GM19099 (cell line): ENCODE data around the gene PIGR.

Source experiments
- POLR2A ChIP-seq: IDR thresholded peaks from 3 replicates; pipeline ENCODE4 v1.6.1; 2011; ENCODE audit warnings: low read depth; ENCODE audit not compliant: insufficient read length; ENCODE audit errors: extremely low read depth

PIGR gene, protein sequence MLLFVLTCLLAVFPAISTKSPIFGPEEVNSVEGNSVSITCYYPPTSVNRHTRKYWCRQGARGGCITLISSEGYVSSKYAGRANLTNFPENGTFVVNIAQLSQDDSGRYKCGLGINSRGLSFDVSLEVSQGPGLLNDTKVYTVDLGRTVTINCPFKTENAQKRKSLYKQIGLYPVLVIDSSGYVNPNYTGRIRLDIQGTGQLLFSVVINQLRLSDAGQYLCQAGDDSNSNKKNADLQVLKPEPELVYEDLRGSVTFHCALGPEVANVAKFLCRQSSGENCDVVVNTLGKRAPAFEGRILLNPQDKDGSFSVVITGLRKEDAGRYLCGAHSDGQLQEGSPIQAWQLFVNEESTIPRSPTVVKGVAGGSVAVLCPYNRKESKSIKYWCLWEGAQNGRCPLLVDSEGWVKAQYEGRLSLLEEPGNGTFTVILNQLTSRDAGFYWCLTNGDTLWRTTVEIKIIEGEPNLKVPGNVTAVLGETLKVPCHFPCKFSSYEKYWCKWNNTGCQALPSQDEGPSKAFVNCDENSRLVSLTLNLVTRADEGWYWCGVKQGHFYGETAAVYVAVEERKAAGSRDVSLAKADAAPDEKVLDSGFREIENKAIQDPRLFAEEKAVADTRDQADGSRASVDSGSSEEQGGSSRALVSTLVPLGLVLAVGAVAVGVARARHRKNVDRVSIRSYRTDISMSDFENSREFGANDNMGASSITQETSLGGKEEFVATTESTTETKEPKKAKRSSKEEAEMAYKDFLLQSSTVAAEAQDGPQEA

GRCh38 chr1:206946261-206946660 is at the start of gene PIGR:
TSS of gene PIGR (minus strand) at chr1:206946466. CDS start at chr1:206940531, 5,935 bp downstream.
- TF ChIP-seq POLR2A: no peak

GRCh38 chr1:206992790-206993189 is 46.5 kb upstream of the PIGR start:
- no peak for TF ChIP-seq POLR2A

GRCh38 chr1:206987873-206988272 is 41.6 kb upstream of the PIGR start:
- TF ChIP-seq POLR2A: no peak

DNA sequence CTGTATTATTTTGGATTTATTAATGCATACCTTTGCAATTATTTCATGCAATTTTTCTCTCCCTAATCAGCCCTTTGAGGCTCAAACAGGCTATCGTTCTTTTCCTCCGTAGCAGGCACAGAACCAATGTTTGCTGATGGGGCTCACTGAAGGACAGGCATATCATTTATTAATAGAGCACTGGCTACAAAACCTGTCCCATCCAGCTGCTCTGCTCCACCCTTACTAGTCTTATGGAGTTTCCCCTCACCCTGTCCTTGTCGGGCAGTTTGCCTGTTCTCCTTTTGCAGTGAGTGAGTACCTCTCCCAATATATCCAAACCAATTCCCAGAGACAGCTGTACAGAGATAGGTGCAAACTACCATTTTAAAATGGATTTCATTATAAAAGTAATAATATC is 40.6 kb upstream of the PIGR start:
- TF ChIP-seq POLR2A: no peak

GRCh38 chr1:206986402-206986801 is 40.1 kb upstream of the PIGR start:
- TF ChIP-seq POLR2A: no peak

DNA sequence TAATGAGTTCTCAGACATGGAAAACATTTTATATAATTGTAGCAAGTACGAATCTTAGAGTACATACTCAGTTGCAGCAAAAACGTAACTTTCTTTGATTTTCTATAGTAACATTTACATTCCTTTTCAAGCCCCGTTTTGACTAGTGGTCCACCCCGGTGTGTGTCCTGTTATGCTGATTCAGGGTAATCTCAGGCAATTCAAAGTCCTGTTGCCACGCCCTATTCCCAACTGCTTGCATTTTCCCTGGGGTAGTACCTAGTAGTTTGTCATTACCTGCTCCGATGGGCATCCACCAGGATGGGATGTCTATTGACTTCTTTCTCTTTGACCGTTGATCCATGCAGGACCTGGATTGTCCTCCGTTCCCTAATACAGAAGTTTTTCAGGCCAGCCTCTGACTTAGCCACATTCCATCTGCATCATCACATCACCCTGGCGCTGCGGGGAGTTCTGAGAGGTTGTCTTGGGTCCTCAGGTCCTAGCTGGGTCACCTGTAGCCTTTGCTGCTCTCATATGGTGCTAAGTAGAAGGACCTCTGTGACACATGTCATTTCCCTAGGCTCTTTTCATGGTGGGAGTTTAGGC is 39.0 kb upstream of the PIGR start:
- no peak for TF ChIP-seq POLR2A

DNA sequence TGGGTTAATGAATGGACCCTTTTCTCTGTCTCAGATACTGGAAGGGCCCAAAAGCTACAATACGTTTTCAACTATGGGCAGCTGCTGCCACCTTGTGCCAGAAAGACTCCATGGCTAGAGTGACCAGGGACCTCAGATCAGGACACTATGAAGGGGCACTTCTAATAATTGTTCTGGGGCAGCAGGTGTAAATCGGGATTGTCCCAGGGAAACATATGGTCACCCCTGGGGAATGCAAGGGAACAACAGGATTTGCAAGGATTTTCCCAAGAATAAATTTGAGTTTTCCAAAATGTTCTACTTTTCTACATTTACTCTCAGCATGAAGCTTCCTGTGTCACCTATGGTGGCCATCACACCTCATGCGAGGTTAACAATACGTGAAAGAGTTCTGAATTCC is 36.0 kb upstream of the PIGR start:
- TF ChIP-seq POLR2A: no peak

- no peak for TF ChIP-seq POLR2A
Observed at GRCh38 chr1:206979379-206980043, 33.2 kb upstream of the PIGR start.

DNA sequence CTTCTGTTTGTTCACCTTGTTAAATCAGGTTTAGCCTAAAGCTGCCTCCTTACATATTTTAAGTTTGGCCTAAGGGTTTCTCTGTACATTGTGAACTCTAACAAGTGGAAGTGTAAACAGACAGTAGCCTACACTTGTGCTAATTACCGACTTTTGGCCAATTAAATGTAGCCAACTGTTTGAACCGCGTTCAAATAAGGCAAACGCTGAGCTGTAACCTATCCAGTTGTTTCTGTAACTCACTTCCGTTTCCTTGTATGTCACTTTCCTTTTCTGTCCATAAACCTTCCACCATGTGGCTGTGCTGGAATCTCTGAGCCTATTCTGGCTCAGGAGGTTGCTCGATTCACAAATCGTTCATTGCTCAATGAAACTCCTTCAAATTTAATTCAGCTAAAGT is 32.0 kb upstream of the PIGR start:
- TF ChIP-seq POLR2A: no peak

DNA sequence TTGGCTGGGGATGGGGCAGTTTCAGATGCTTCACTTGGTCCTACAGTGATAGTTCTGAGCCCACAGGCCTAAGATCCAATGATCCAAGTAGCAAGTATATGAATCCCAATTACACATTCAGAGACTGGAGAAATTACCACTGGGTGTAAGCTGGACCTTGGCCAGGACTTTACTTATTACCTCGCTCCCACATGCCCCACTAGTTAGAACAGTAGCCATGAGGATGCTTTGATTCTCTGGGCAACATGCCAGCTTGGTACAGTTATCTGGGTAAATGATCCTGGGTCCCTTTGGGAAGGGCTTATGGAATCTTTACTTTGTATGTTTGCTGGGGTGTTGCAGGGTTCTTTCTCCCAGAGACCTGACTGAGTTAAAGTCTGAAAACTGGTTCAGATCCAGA is 29.0 kb upstream of the PIGR start:
- TF ChIP-seq POLR2A: no peak

DNA sequence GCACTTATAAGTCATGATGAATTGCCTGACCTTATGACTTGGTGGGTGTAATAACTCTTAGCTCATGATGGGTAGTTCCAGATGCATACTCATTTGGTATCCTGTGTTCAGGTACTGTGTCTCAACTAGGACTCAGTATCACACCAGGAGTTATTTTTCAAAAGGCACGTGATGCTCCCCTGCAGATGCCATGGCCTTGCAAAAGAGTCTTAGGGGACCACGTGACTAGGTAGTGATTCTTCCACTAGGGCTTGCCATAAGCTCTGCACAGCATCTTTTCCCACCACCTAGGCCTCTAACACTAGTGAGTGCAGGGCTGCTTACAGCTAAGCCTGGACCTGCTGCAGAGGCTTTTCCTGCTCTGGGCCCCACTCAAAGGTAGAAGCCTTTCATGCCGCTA is 27.9 kb upstream of the PIGR start:
- no peak for TF ChIP-seq POLR2A

- TF ChIP-seq POLR2A: no peak
Observed at GRCh38 chr1:206972728-206973127, 26.5 kb upstream of the PIGR start.

- TF ChIP-seq POLR2A: no peak
Observed at GRCh38 chr1:206971029-206971655, 24.9 kb upstream of the PIGR start.

DNA sequence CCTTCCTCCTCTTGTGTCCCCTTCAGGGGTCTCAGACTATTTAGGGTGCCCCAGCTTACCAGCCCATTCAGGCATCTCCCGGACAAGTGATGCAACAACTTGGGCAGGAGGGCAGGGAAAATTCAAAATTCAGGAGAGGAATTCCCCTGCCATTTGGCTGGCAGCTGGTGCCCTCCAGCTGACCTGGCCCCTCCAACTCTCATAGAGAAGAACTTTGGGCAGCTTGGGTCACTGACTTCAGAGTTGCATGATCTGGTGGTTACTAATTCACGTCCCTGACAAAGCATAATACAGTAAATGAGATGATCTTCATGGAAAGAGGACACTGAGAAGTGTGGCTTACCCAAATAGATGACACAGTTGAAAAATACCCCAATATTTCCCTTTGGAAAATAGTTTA is 24.2 kb upstream of the PIGR start, which contains the start of gene FCAMR:
FCAMR (minus strand) TSS at position 15 of the 400 bp plus-strand sequence. CDS start 335 bp downstream, outside the sequence.
- no peak for TF ChIP-seq POLR2A

DNA sequence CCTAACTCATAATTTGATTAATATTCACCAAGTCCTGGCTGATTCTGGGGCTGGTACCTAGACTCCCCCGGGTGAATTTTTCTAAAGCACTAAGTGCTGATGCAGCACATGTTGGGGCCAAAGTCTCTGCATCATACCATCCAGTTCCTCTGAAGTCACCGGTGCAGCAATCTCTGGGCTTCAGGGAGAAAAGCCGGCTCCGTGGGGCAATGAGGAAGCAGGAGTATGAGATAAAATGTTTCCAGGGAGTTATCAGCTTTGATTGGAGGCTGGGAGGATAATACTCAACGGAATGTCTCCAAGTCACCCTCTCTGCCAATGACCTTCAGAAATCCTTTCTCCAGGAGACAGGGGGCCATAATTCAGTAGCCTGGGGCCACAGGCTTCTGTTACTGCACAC is 22.8 kb upstream of the PIGR start:
- no peak for TF ChIP-seq POLR2A
